GM21737 (cell line): Measurements from ENCODE around the gene MEGF11.

Experiments used
- ATAC-seq: cut with Tn5 transposase; IDR thresholded peaks from one replicate; pipeline ENCODE4 v1.9.1; 2021; ENCODE audit warnings: mild to moderate bottlenecking, moderate library complexity; ENCODE audit not compliant: unreplicated experiment

Gene MEGF11

DNA sequence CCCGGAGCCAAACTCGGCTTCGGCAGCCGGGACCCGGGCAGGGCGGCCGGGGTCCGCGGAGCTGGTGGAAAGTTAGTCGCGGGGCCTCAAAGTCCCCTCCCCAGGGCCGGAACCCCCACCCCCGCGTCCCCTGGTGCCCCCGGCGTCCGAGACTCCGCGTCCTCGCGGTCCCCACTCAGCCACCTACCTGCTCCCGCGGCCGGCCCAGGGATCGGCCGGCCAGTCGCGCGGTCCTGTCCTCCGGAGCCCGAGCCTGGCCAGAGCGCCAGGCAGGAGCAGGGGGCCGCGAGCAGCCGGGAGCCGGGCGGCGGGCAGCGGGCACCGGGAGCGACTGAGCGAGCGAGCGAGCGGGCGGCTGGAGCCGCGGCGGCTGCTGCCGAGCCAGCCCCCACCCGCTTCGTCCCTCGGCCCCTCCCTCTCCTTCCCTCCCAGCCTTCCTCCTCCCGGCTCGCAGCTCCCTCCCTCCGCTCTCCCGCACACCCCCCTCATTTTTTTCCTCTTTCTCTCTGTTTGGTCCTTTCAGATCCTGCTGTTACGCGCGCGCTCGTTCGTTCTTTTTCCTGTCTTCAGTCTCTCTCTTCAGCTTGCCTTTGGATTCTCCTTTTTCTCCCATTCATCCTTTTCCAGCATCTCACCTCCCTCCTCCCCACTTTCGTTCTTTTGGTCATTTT, at the start of gene MEGF11:
MEGF11 (minus strand) TSS at position 333 of the 671 bp plus-strand sequence. CDS start 125,347 bp downstream, outside the sequence.
- no peak for ATAC-seq

DNA sequence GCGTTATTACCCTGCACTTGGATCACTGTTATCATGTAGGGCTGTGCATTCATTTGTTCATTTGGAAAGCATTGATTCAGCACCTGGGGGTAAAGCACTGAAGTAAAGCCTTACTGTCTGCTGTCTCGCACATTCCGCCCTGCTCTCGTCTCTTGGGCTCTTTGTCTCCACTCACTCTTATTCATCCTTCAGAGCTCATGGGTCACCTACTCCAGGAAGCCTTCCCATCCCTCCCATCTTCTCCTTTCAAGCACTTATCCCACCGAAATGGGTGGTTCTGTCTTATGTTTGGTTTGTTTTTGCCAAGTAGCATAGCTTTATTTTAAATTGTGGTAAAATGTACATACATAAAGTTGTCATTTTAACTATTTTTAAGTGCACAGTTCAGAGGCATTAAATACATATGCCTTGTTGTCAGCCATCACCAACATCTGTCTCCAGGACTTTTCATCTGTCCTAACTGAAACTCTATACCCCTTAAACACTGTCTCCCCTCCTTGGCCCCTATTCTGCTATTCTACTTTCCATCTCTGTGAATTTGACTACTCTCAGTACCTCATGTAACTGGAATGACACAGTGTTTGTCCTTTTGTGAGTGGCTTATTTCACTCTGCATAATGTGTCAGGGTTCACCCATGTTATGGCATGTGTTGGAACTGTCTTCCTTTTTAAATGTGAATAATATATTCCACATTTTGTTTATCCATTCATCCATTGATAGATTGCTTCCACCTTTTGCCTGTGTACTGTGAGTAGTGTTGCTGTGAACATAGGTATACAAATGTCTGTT, 49.1 kb upstream of the MEGF11 start:
- no peak for ATAC-seq

DNA sequence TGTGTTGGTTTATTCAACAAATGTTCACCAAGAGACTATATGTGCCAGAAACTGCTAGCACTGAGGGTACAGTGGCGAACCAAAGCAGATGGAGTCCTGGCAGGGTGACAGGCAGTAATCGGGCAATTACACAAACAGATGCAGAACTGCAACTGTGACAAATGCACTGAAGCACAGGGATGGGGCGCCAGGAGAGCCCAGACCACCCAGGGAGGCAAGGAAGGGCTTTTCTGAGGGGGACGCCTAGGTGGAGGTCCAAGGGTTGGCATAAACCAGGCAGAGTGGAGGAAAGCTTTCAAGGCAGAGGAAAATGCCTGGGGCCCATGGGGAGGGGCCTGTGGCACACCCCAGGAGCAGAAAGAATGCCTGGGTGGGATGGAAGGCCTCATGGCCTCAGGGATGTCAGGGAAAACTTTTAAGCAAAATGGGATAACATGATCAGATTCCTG, 45.3 kb upstream of the MEGF11 start:
- no peak for ATAC-seq

DNA sequence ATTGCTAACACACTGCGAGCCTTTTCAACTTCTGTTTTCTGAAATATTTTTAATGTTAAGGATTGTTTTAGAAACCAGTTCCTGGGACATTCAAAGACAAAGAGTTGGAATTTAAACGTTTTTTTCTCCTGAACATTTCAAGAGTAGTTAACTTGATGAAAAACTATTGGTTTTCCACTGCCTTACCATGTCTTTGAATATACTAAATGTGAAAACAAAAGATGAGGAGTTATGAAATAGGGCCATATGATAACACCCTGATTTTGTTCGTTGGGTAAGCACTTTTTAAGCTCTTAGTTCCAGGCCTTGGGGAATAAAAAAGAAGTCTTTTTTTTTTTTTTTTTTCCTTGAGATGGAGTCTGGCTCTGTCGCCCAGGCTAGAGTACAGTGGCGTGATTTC, 42.6 kb upstream of the MEGF11 start:
- no peak for ATAC-seq

DNA sequence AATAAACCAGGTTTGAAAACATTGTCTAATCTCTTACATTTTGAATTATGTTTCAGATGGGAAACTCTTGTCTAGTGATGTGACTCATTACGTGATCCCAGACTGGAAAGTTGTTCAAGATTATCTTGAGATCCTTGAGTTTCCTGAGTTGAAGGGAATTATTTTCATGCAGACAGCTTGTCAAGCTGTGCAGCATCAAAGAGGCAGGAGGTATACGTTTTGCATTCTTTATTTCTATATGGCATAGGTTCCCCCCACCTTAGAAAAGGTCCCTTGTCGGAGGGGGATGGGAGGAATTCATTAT, 41.3 kb upstream of the MEGF11 start:
- no peak for ATAC-seq

DNA sequence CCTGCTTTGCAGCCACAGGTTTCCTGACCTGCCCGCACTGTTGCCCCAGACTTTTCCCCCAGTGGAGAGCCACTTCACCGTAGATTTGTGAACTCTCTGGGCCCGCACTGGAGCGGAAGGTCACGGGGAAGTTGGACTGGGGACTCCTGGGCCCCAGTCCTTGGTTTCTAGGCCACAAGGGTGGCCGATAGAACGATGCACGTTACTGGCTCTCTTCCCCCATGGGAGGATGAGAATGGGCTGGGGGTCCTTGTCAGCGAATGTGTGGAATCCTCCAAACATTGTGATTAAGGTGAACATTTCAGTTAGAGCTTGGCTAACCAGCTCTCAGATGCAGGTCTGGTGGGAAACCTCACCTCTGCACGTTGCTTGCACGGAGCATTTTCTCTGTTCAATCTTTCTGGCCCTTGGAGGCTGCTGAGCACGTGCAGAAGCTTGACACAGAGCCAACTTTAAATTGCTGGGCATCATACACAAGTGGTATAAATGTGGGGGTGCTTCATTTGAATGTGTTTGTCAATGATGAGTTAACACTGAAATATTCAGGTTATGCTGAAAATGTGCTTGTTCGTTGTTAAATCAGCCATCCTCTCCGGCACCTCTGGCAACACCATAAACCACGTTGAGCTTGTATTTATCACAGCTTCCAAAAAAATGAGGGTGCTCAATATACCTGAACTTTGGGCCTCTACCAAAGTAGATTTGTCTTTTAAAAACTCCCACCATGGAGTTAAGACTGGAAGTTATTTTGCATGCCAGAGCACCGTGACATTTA, 40.8 kb upstream of the MEGF11 start:
- peak; percentile 23 for ATAC-seq

DNA sequence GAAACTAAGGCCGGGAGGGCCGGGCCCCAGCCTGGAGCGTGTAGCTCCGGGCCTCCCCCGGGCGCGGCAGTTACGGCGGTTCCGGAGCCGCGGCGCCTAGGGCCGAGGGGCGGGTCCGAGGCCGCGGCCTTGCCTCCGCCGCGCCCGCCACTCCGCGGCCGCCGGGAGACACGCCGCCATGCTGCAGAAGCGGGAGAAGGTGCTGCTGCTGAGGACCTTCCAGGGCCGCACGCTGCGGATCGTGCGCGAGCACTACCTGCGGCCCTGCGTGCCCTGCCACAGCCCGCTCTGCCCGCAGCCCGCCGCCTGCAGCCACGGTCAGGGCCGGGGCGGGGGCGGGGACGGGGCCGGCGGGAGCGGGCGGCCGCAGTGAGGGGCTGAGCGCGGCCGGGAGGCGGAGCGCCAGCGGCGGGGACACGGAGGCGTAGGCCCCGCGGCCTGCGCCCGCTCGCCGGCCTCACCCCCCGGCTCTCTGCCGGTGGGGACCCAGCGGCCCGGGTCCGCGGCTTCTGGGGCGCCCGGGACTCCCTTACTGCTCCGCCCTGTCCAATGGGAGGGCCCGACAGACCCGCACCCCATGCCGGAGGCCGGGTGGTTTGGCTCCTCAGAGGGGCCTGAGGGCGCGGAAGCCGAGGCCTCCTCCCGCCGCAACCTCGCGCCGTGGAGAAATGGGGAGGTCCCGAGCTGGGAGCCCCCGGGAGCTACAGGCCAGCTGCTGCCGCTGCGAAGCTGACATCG, 40.0 kb upstream of the MEGF11 start, which contains the start of gene DIS3L:
DIS3L (plus strand) TSS at position 150 of the 738 bp plus-strand sequence; CDS start at position 179, 29 bp downstream.
- peak; percentile 67 for ATAC-seq

DNA sequence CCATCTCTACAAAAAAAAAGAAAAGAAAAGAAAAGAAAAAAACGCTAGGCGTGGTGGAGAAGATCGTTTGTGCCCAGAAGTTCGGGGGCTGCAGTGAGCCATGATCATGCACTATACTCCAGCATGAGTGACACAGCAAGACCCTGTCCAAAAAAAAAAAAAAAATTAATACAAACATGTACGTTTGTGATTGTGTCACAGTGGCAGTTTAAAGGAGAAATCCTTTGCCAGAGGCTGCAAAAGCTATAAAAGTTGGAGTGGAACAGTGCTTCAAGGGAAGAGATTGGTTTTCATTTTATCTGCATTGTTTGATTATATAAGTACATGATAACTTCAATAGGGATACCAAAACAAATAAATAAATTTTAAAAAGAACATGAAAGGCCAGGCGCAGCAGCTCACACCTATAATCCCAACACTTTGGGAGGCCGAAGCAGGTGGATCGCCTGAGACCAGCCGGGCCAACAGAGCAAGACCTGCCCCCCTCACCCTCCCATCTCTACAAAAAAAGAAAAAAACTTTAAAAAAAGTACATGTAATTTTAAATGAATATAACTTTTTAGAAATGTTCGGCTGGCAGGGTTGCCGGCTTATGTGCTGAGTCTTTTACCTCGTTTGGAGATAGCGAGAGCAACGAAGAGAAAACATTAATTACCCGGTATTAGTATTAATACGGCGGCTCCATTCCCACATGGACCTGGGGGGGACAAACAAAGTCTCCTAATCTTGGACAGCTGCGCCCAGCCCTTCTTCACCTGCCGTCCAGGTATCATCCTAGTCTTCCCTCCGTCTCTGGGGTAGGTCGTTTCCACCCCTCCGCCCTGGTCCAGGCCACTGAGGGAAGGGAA, 39.2 kb upstream of the MEGF11 start:
- ATAC-seq = no peak

DNA sequence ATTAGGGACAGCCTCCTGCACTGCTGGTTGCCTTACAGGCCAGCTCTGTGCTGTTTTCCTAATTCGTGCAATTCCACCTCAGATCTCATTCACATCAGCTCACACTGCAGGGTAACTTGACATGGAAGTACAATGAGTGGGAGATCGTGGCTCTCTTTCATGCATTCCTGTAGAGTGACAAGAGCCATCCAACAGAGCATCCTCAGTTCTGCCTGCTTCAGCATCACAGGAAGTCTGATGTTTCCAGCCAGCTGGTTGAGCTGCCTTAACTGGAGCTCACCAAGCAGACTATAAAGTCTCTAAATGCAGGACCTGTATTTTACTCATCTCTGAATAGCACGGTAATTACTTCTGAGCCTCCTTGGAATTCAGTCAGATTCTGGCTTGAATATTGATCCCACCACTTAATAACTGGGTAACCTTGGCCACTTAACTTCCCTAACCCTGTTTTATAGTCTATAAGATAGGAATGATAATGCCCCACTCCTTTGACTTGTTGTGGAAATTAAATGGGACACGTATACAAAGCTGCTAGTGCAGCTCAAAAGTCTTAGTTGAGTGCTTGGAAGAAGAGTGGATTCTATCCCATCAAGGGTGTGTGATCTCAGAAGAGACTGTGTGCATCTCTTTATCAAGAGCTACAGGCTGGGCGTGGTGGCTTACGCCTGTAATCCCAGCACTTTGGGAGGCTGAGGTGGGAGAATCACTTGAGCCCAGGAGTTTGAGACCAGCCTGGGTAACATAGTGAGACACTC, 38.4 kb upstream of the MEGF11 start:
- ATAC-seq = no peak

DNA sequence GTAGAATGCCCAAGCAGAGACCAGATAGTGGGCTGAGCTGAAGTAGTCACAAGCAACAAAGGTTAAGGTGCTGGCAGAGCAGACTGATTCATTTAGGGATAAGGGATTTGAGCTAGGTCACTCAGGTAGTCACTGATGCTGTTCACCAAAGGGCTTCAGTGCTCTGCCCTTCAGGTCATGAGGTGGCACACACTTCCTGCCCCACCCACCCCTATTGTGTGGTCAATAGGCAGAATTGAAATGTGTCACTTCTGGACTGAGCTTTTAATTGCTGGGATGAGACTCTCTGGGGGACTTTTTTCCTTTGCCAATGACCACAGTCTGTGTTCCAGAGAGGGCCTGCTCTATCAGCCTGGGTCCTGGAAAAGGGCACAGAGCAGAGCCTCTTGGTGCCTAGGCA, 37.0 kb upstream of the MEGF11 start:
- no peak for ATAC-seq

DNA sequence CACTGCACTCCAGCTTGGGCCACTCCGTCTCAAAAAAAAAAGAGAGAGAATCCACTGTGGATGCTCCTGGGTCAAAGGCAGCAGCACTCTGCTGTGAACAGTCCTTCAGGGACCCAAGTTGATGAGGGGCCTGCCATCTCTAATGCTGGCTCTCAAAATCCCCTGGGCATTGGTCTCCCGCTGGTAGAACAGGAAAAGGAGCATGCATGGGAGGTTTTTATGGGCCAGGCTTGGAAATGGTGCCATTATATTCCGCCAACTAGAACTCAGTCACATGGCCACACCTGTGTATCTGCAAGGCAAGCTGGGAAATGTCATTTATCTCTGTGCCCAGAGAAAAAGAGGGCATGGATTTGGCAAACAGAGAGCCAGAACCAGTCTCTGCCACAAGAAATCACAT, 36.5 kb upstream of the MEGF11 start:
- no peak for ATAC-seq

DNA sequence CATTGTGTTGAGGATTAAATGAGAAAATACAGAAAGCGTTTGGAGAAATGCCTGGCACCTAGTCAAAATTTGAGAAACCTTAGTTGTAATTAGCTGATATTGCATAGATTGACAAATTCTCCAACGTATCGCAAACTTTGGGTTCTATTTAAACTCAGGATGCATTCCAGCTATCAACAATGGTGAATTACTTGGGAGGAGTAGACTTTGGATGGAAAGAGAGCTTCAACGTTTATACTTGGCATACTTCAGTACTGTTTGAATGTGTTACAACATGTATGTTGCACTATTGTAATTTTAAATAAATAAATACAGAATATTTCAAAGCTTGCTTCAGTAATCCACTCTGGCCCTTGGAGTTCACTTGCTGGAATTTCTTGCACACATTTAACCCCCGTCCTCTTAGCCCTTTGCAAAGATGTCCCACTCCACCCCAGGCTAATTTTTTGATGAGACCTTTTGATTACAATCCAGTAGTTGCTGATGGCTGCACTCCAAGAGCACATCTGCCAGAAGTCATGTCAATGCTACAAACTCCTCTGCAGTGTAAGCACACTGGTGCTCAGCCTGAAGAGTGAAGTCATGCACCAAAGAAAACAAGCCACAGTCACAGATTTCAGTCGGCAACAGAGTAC, 35.1 kb upstream of the MEGF11 start:
- ATAC-seq = no peak

DNA sequence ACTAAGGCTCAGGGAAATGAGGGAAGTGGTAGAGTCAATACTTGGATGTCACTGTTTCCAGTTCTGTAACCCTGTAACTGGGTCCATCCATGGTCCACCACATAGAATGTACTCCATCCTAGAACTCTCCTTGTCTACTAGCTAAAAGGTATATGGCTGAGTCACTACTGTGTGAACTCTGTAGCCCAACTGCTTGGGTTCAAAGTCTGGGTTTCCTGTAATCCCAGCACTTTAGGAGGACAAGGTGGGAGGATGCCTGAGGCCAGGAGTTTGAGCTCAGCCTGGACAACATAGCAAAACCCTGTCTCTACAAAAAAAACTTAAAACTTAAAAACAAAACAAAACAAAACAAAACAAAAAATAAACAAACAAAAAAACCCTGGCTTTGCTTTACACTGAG, 34.5 kb upstream of the MEGF11 start:
- ATAC-seq = no peak

DNA sequence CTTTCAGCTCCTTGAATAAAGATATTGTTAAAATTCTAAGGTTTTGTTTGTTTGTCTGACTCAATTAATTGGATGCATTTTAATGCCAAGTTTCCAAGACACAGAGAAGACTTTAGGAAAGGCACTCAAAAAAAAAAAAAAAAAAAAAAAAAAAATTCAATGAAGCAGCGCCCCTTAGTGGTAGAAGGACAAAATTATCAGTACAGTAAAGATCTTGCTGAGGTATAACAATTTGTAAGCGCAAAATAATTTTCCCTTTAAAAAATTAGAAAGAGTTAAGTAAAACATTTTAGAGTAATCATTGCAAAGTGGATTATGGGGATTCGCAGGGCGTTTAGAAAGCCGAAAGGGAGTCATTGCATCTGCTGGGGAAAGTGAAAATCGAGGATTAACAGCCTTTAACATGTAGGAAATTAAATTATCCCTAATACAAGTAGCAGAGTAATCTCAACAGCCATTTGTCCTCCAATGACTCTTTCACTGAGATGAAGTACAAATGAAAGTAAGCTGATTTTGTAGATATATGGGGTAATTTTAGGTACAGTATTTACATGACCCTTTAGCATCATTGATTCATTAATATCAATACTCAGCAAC, 34.0 kb upstream of the MEGF11 start:
- no peak for ATAC-seq

DNA sequence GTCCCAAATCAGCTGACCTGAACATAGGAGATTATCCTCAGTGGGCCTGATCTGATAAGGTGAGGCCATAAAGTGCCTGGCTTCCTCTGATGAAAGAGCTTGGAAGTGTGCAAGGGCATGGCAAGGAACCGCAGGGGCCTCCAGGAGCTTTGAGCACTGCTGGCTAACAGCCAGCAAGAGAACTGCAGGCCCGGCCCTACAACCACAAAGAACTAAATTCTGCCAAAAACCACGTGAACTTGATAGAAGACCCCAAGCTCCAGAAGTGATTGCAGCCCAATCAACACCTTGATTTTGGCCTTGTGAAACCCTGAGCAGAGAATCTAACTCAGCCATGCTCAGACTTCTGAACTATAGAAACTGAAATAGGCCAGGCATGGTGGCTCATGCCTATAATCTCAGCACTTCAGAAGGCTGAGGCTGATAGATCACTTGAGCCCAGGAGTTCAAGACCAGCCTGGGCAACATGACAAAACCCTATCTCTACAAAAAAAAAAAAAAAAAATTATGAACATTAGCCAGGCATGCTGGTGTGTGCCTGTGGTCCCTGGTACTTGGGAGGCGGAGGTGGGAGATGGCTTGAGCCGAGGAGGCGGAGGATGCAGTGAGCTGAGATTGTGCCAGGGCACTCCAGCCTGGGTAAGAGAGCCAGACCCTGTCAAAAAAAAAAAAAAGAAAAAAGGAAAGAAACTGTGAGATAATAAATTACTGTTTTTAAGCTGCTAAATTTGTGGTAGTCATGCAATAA, 32.2 kb upstream of the MEGF11 start:
- ATAC-seq = no peak

DNA sequence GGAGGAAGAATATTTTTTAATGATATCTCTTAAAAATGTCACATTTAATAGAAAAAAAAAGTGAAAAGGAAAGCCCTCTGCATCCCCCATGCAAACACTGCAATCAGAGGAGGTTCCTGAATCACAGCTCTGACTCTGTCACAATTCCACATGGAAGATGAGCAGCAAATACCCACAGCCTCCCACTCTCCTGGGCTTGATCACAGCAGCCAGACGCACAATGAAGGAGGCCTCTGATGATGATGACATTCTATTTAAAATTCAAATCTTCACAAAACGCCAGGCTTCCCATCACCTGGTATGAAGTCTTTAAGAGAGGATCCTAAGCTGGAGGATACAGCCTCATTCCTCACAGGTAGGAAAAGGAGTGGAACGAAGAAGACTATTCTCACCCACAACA, 30.7 kb upstream of the MEGF11 start:
- ATAC-seq = no peak

DNA sequence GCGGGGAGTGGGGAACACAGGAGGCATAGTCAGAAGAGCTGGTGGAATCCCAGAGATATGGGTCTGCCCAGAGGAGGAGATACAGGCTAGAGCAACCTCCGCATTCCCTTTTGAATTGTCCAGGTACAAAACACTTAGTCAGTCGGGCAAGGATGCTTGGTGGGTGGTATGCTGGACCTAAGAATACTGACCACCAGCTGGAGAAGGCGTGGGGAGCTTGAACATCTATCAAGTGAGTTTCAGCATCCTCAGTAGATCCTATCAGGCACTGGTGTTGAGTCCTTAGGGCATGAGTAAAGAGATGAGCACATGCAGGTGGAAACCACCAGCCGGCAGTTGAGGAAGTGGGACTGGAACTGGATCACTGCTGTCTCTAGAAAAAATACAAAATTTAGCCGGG, 25.1 kb upstream of the MEGF11 start:
- ATAC-seq = no peak

DNA sequence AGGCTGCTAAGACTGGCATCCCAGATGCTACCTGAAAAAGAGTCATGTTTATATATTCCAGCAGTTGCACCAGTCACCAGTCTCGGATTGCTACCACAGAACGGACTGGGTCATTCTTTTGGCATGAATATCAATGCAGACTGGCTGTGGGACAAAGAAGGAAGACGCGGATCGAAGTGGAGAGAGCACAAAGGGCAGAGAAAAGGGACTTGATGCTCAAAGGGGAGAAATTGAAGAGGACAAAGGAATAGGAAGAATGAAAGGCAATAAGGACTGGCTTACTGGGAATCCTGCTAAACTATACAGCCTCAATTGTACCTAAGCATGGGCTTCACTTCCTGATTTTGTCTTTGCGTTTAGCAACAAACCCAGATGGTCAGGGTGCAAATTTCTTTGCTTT, 24.5 kb upstream of the MEGF11 start:
- ATAC-seq = no peak
